GM18498 (cell line): ENCODE results near the gene PPARGC1A.

Experiments
- ATAC-seq: cut with Tn5 transposase; IDR thresholded peaks from one replicate; pipeline ENCODE4 v1.9.1; 2021; ENCODE audit warnings: mild to moderate bottlenecking, moderate library complexity; ENCODE audit not compliant: unreplicated experiment

The PPARGC1A gene

GRCh38 chr4:23839279-23839678, 50.6 kb downstream of the PPARGC1A start:
- no peak for ATAC-seq

DNA sequence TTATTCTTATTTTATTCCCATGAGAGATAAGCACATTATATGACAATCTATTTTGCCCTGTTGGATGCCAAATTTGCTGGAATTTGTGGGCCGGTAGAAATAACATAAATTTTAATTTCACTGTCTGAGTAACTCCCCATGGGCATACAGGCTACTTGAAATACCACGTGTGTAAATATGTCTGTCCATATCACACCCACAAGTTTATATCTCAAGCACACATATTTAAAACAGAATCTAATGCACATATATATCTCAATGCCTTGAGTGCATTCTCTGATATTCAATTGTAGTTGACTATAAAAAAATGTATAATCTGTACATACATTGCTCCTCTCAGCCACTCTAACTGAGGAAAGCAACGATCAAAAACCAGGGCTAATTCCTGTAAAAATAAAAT, 51.2 kb downstream of the PPARGC1A start:
- no peak for ATAC-seq

DNA sequence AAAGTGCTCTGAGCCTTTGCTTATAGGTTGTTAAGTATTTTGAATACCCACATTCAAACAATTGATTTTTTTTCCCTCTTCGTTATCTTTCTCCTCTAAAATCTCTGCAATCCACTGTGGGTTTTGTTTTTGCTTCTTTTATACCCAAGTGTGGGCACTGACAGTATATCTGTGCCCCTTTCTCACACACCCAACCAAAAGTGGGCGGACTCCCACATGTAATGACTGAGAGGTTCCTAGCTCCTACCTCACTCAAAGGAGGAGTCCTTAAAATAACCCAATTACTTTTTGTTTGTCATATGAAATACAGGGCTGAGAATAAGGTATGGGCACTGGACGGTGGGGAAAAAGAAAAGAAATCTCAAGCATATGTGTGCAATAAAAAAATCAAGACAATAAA, 51.7 kb downstream of the PPARGC1A start:
- no peak for ATAC-seq

DNA sequence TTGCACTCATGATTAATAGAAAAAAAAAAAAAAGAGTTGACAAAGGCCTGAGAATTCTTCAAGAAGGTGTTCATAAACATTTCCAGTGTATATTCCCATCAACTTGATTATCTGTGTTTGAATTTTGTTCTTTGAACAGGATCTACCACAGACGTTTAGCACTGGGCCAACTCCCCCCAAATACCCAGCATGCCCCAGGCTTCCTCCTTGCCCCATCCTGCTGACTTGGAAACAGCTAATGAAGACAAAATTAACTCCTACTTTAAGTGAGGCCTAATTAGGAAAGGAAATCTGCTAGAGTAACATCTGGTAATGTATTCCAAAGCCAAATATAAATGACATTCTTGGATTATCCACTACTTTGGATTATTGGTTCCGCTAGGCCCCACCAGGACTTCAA, 52.5 kb downstream of the PPARGC1A start:
- no peak for ATAC-seq

DNA sequence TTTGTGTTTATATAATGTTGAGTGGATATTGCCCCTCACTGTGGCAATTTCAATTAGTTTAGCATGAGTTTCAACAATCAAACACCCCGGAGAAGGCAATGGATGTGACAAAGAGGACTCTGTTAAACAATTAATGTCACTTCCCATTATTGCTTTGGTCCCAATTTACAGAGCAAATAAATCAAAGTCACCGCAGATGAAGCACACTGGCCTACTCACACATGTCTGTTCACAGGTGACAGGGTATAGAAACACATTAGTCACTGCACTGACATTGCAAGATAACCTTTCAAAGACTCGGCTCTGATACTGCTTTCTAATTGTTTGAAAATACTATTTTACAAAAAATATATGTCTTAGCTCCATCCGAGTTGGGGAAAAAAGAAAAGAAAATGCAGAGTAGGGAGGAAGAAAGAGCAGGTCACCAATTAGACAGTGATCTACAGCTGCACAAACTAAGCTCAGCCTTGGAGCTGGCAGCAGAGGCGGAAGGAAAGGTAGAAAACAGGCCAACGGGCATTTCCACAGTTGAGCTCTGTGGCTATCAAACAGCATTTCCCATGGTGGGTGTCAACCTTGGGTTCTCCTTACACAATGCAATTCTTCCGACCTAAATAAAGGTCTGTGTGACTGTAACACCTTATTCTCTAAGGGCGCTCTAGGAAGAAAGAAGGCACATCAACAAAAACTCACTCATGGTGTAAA, 53.9 kb downstream of the PPARGC1A start:
- ATAC-seq, result no peak

- ATAC-seq, result no peak
These were observed 61.1 kb downstream of the PPARGC1A start for GRCh38 chr4:23828779-23829178.

DNA sequence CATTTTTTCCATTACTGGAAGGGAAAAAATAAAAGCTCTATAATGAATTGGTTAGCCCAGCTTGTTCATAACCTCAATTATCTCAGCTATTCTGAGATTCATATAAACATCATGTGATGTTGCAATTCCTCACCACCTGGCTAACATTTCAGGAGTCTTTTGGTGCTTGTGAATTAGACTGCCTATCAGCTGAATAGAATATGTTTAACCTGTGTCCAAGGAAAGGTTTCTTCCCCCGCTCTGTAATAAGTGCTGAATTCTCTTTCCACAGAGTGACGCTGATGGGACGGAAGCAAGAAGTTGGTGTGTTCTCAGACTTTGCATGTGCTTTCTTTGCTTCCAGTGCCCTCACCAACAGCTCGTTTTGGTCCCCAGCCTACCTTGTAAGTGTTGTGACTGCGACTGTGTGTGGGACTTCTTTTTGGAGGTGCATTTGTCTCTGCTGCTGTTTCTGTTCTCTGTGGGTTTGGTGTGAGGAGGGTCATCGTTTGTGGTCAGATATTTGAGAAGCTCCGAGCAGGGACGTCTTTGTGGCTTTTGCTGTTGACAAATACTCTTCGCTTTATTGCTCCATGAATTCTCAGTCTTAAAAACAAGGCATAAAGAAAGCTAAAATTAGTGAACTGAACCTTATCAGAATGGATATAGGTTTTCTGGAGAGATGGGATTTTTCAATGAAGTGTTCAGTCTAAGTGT, 61.7 kb downstream of the PPARGC1A start:
- ATAC-seq, result no peak

DNA sequence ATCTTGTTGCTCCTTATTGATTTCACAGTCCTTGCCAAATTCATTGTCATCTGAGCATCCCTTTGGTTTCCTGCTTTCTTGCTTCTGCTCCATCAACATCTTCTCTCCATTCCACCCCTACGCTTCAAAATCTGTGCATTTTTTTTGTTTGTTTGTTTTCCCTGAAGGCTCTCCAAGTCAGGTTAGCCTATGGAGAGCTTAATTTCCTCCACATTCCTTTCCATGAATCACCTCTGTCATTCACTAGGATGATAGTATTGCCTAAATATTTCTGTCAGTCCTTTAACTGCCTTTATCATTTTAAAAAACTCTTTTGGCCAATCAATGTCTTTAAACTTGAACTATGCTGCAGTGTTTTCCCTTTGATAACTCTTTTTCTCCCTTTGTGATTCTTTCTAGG, 67.7 kb downstream of the PPARGC1A start:
- no peak for ATAC-seq

GRCh38 chr4:23819041-23819511, 70.8 kb downstream of the PPARGC1A start:
- ATAC-seq, result no peak

GRCh38 chr4:23818097-23818885, 71.6 kb downstream of the PPARGC1A start:
- no peak for ATAC-seq

GRCh38 chr4:23814996-23815660, 74.7 kb downstream of the PPARGC1A start:
- ATAC-seq, result no peak

- no peak for ATAC-seq
These were observed 75.3 kb downstream of the PPARGC1A start for GRCh38 chr4:23814587-23814986.

GRCh38 chr4:23811161-23811560, 78.7 kb downstream of the PPARGC1A start:
- no peak for ATAC-seq

GRCh38 chr4:23805450-23805851, 84.4 kb downstream of the PPARGC1A start:
- no peak for ATAC-seq

- ATAC-seq, result no peak
These were observed 100.1 kb downstream of the PPARGC1A start for GRCh38 chr4:23789762-23790161.

GRCh38 chr4:23788460-23788859, 101.4 kb downstream of the PPARGC1A start:
- no peak for ATAC-seq

DNA sequence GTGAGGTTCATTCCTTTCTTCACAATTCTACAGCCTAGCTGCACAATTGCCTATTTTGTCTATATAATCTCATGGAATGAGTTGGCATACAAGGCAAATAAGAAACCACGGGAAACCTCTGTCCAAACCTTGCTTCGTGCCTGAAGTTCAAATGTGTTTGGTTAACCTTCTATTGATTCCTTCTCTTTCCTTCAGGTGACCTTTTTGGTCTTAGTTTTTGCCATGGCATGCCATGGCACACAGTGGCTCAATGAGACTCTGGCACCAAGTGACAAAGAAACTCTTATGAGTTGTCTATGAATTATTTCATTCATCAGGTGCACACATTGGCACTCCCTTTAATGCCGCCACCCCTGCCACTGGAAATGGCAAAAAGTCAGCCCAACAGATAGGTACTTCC, 101.8 kb downstream of the PPARGC1A start:
- no peak for ATAC-seq

DNA sequence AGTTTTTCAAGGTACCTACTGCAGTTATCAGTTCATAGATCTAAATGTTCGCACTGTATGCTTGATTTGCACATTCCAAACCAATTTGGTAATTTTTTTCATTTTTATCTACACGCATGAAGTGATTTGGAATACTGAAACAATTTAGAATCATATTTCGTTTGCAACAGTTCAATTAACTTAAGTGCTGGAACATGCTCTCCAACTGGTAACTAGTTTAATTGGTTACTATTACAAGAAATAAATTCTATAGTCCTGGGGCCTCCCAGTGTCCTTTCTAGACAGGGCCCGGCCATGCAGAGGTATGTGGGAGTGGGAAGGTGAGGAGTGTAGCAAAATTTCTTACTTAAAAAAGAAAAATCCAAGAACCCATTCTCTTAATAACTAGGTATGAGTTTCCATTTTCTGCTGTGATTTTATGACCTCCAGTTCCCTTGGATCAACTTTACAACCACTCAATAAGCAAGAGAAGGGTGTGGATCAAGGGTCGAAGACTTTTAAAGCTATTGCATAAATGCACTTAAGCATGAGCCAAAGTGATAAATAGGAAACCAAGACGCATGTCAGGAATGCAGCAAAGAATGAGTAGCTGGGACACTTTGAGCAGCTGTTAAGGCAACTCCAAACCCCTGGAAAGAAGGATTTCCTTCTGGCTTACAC, 106.9 kb downstream of the PPARGC1A start:
- no peak for ATAC-seq

DNA sequence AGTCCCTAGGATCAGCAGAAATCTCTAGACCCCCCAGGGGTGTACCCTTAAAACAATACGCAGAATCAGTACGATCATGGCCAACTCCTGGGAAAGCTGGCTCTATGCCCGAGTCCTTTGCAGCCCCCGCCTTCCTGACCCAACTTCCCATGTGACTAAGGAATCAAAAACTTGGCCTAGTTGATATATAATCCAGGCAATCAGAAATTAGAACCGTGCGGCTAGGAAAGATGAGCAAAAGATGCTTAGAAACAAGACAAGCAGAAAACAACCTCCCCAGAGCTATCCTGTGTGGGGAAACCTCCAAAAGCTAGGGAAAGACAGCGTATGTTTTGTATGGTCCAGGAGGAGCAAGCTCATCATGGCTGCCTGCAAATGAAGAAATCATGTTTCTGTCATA, 110.0 kb downstream of the PPARGC1A start:
- no peak for ATAC-seq

GRCh38 chr4:23779422-23779821, 110.4 kb downstream of the PPARGC1A start:
- no peak for ATAC-seq

GRCh38 chr4:23775694-23776093, 114.2 kb downstream of the PPARGC1A start:
- ATAC-seq, result no peak
